Activated T-helper 1 cell treated with anti-CD3 and anti-CD28 coated beads, Interleukin-12 subunit alpha, Interleukin-12 subunit beta, Interleukin-2, Interleukin-4 antibody, amounts not matched to agents 30 ng/mL and 10 ng/mL and 1 ng/mL, durations not matched to agents 14 hours and 24 hours and 36 hours (primary cell): ENCODE measurements around the gene IGFBP6. TPM values are rescaled to one million over a fixed set of nuclear protein-coding genes. Genes with fewer than 3 reads are reported as not detected.

Experiments
- DNase-seq: peaks from one replicate; pipeline ENCODE4 v3.0.0; 2021; ENCODE audit warnings: low spot score
- H3K27ac Mint-ChIP-seq: one replicate; pipeline ENCODE4 v1.8.0; 2021; ENCODE audit warnings: mild to moderate bottlenecking, mixed read lengths
- H3K27me3 Mint-ChIP-seq: one replicate; pipeline ENCODE4 v1.8.0; 2022; ENCODE audit warnings: mild to moderate bottlenecking, moderate library complexity, mixed read lengths; ENCODE audit not compliant: insufficient read depth
- H3K36me3 Mint-ChIP-seq: one replicate; pipeline ENCODE4 v1.8.0; 2021; ENCODE audit warnings: low read depth, mixed read lengths
- H3K4me1 Mint-ChIP-seq: one replicate; pipeline ENCODE4 v1.8.0; 2021; ENCODE audit warnings: low read depth, mixed read lengths
- H3K4me3 Mint-ChIP-seq: one replicate; pipeline ENCODE4 v1.8.0; 2021; ENCODE audit warnings: mild to moderate bottlenecking, moderate library complexity, mixed read lengths
- H3K9me3 Mint-ChIP-seq: one replicate; pipeline ENCODE4 v1.8.0; 2021; ENCODE audit warnings: mixed read lengths
- intact Hi-C: fragments of 100-400 bp; cut with micrococcal nuclease; formaldehyde crosslinking; loops from one replicate; pipeline ENCODE4 v1.15.1; 2024
- total RNA-seq: library from RNA; stranded (reverse); gene quantifications from 2 replicates; pipeline ENCODE4 v1.2.3, GENCODE V29; 2022

Gene IGFBP6
- total RNA-seq, 1 donor from 2014 or later: not detected

DNA sequence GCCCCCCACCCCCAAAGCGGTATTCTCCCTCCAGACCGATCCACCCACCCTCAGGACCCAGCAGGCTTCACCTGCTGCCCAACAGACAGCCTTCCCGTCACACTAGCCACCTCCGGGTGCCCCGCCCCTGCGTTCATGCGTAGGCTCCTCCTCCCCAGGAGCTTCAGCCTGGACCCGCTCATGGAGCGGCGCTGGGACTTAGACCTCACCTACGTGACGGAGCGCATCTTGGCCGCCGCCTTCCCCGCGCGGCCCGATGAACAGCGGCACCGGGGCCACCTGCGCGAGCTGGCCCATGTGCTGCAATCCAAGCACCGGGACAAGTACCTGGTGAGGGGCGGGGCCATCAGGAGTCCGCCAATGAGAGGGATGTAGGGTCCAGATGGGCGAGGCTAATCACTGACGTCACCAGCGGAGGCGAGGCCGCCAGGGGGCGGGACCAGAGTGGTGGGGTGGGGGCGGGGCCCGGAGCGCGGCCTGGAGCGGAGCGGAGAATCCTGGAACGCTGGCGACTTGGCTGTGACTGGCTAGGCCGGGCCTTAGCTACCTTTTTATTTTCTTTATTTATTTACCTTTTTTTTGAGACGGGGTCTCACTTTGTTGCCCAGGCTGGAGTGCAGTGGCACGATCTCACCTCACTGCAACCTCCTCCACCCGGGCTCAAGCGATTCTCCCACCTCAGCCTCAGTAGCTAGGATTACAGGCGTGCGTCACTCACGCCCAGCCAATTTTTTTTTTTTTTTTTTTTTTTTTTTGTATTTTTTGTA lies 43.2 kb upstream of the IGFBP6 start:
- Mint-ChIP-seq H3K27me3 (no peaks in the 10 kb centered on the region), H3K4me1 (peaks cover 18% of the 10 kb centered on the region), H3K9me3 (no peaks in the 10 kb centered on the region), H3K4me3 (peak overlapping the region; percentile 93), H3K36me3 (no peaks in the 10 kb centered on the region), H3K27ac (peak overlapping the region; percentile 93)
- intact Hi-C loops: loop anchor here (1.0 to 5.0 kb wide), 5 partner anchors 8 to 163 kb away; partner anchors contain the start of genes EIF4B and SPRYD3
- DNase-seq: peak; percentile 87

DNA sequence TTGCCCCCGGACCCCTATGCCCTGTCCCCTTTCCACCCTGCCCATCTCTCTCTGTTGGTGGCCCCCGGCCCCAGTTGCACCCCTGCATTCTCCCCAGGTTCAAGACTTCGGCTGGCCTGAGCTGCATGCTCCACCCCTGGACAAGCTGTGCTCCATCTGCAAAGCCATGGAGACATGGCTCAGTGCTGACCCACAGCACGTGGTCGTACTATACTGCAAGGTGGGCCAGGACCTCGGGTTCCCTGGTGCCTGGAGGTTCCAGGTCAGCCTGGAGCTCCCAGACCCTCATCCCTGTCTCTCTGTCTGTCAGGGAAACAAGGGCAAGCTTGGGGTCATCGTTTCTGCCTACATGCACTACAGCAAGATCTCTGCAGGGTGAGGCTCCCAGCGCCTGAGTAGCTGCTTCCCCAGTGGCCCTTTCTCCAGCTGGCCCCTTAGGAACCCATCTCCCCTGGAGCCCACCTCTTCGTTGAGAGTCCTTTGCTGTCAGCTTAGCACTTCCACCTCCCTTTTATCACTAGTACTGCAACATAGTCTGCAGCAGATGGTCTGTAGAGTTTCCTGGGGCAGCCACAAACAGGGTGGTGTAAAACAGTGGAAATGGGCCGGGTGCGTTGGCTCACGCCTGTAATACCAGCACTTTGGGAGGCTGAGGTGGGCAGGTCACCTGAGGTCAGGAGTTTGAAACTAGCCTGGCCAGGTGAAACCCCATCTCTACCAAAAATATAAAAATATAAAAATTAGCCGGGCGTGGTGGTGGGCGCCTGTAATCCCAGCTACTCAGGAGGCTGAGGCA lies 41.8 kb upstream of the IGFBP6 start:
- no peaks in the 10 kb centered on the region for H3K36me3 Mint-ChIP-seq
- intact Hi-C loops: no loop called here
- peak overlapping the region; percentile 63 for H3K4me3 Mint-ChIP-seq
- H3K27me3 Mint-ChIP-seq: no peaks in the 10 kb centered on the region
- no peaks in the 10 kb centered on the region for H3K9me3 Mint-ChIP-seq
- no peak for DNase-seq
- H3K27ac Mint-ChIP-seq: no peak overlapping the region
- H3K4me1 Mint-ChIP-seq: peaks cover 15% of the 10 kb centered on the region

GRCh38 chr12:53056296-53056695 lies 41.2 kb upstream of the IGFBP6 start:
- H3K4me1 Mint-ChIP-seq: peaks cover 11% of the 10 kb centered on the region
- H3K4me3 Mint-ChIP-seq: no peak overlapping the region
- H3K27me3 Mint-ChIP-seq: no peaks in the 10 kb centered on the region
- no peaks in the 10 kb centered on the region for H3K9me3 Mint-ChIP-seq
- no peaks in the 10 kb centered on the region for H3K36me3 Mint-ChIP-seq
- intact Hi-C loops: no loop called here
- no peak for DNase-seq
- no peak overlapping the region for H3K27ac Mint-ChIP-seq

DNA sequence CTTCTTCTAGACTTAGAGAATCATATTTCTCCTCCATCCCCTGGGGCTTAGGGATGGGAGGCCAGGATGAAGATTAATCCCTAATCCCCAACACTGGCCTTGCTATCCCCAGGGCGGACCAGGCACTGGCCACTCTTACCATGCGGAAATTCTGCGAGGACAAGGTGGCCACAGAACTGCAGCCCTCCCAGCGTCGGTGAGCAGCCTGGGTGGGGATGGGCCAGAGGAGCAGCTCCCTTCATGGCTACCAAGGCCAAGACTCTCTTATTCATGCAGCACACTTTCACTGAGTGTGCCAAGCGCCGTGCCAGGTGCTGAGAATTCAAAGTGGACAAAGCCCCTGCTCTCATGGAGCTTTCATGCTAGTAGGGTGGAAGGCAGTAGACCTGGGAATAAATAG lies 40.6 kb upstream of the IGFBP6 start:
- Mint-ChIP-seq H3K36me3 (no peaks in the 10 kb centered on the region), H3K4me3 (no peak overlapping the region), H3K4me1 (peaks cover 10% of the 10 kb centered on the region), H3K27ac (no peak overlapping the region), H3K9me3 (no peaks in the 10 kb centered on the region), H3K27me3 (no peaks in the 10 kb centered on the region)
- no peak for DNase-seq
- intact Hi-C loops: no loop called here

DNA sequence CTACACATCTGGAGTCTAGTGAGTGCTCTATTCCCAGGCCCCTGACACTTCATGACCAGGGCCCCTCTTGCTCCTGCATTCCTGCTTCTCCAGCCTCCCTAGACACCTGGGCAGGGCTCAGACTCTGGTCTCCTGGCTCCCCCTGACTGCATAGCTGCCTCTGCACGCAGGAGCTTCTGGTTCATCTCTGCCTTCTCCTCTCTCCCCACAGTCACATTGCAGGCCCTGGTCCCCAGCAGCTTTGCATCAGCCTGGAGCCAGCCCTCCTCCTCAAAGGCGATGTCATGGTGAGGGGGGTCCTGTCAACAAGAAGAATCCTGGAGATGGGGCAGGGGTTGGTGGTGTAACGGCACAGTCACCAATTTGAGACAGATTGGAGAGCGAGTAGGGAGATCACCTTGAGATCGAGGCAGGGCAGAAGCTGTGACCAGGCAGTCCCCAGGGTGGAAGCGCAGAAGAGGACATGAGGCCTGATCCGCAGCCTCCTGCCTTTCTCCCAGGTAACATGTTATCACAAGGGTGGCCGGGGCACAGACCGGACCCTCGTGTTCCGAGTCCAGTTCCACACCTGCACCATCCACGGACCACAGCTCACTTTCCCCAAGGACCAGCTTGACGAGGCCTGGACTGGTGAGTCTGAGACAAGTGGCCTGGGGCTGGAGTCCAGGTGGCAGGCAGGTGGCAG lies 39.5 kb upstream of the IGFBP6 start:
- Mint-ChIP-seq H3K9me3 (no peaks in the 10 kb centered on the region), H3K27ac (no peak overlapping the region), H3K36me3 (no peaks in the 10 kb centered on the region), H3K27me3 (no peaks in the 10 kb centered on the region), H3K4me1 (peaks cover 10% of the 10 kb centered on the region), H3K4me3 (no peak overlapping the region)
- DNase-seq: no peak
- intact Hi-C loops: no loop called here

GRCh38 chr12:53058674-53059433 lies 38.6 kb upstream of the IGFBP6 start:
- H3K4me1 Mint-ChIP-seq: peaks cover 5% of the 10 kb centered on the region
- no peaks in the 10 kb centered on the region for H3K9me3 Mint-ChIP-seq
- H3K27me3 Mint-ChIP-seq: no peaks in the 10 kb centered on the region
- DNase-seq: no peak
- intact Hi-C loops: no loop called here
- no peak overlapping the region for H3K4me3 Mint-ChIP-seq
- H3K27ac Mint-ChIP-seq: no peak overlapping the region
- H3K36me3 Mint-ChIP-seq: no peaks in the 10 kb centered on the region

DNA sequence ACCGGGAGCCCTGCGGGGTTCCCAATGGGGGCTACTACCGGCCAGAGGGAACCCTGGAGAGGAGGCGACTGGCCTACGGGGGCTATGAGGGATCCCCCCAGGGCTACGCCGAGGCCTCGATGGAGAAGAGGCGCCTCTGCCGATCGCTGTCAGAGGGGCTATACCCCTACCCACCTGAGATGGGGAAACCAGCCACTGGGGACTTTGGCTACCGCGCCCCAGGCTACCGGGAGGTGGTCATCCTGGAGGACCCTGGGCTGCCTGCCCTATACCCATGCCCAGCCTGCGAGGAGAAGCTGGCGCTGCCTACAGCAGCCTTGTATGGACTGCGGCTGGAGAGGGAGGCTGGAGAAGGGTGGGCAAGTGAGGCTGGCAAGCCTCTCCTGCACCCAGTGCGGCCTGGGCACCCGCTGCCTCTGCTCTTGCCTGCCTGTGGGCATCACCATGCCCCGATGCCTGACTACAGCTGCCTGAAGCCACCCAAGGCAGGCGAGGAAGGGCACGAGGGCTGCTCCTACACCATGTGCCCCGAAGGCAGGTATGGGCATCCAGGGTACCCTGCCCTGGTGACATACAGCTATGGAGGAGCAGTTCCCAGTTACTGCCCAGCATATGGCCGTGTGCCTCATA lies 37.9 kb upstream of the IGFBP6 start:
- H3K9me3 Mint-ChIP-seq: no peaks in the 10 kb centered on the region
- intact Hi-C loops: no loop called here

GRCh38 chr12:53060064-53060720 lies 37.3 kb upstream of the IGFBP6 start:
- DNase-seq: no peak
- Mint-ChIP-seq H3K36me3 (peaks cover 6% of the 10 kb centered on the region), H3K4me1 (no peaks in the 10 kb centered on the region), H3K4me3 (no peak overlapping the region), H3K27me3 (no peaks in the 10 kb centered on the region), H3K27ac (no peak overlapping the region), H3K9me3 (no peaks in the 10 kb centered on the region)
- intact Hi-C loops: no loop called here

More for the DNA sequence above, 37.9 kb upstream of the IGFBP6 start:
- H3K36me3 Mint-ChIP-seq: peaks cover 3% of the 10 kb centered on the region
- DNase-seq: no peak
- no peak overlapping the region for H3K27ac Mint-ChIP-seq
- H3K4me3 Mint-ChIP-seq: no peak overlapping the region
- H3K4me1 Mint-ChIP-seq: no peaks in the 10 kb centered on the region
- H3K27me3 Mint-ChIP-seq: no peaks in the 10 kb centered on the region

DNA sequence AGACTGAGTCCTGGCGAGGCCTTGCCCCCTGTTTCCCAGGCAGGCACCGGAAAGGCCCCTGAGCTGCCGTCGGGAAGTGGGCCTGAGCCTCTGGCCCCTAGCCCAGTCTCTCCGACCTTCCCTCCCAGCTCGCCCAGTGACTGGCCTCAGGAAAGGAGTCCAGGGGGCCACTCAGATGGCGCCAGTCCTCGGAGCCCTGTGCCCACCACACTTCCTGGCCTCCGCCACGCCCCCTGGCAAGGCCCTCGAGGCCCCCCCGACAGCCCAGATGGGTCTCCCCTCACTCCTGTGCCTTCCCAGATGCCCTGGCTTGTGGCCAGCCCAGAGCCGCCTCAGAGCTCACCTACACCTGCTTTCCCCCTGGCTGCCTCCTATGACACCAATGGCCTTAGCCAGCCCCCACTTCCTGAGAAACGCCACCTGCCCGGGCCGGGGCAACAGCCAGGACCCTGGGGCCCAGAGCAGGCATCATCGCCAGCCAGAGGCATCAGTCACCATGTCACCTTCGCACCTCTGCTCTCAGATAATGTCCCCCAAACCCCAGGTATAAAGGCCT lies 36.7 kb upstream of the IGFBP6 start:
- intact Hi-C loops: no loop called here
- Mint-ChIP-seq H3K9me3 (no peaks in the 10 kb centered on the region), H3K27me3 (no peaks in the 10 kb centered on the region), H3K4me3 (no peak overlapping the region), H3K27ac (no peak overlapping the region), H3K4me1 (peaks cover under 1% of the 10 kb centered on the region), H3K36me3 (peaks cover 6% of the 10 kb centered on the region)
- DNase-seq: no peak

GRCh38 chr12:53061404-53062010 lies 36.0 kb upstream of the IGFBP6 start:
- no peak overlapping the region for H3K27ac Mint-ChIP-seq
- intact Hi-C loops: no loop called here
- no peaks in the 10 kb centered on the region for H3K27me3 Mint-ChIP-seq
- no peaks in the 10 kb centered on the region for H3K9me3 Mint-ChIP-seq
- H3K4me3 Mint-ChIP-seq: no peak overlapping the region
- DNase-seq: no peak
- H3K4me1 Mint-ChIP-seq: peaks cover 5% of the 10 kb centered on the region
- peaks cover 12% of the 10 kb centered on the region for H3K36me3 Mint-ChIP-seq
